Fibroblast of skin of scalp (primary cell): ENCODE results near the gene ELAVL1.
A peak's percentile ranks its signal among the peaks of the same experiment; 100 is the strongest.
"Not testable (repeated sequence)": the region's sequence is repeated elsewhere in the genome, so short reads cannot be mapped to it uniquely, and the experiment has no call there.

Experiments
- DNase-seq: peaks from one replicate; pipeline ENCODE4 v3.0.0-alpha.2; 2013

Gene ELAVL1

DNA sequence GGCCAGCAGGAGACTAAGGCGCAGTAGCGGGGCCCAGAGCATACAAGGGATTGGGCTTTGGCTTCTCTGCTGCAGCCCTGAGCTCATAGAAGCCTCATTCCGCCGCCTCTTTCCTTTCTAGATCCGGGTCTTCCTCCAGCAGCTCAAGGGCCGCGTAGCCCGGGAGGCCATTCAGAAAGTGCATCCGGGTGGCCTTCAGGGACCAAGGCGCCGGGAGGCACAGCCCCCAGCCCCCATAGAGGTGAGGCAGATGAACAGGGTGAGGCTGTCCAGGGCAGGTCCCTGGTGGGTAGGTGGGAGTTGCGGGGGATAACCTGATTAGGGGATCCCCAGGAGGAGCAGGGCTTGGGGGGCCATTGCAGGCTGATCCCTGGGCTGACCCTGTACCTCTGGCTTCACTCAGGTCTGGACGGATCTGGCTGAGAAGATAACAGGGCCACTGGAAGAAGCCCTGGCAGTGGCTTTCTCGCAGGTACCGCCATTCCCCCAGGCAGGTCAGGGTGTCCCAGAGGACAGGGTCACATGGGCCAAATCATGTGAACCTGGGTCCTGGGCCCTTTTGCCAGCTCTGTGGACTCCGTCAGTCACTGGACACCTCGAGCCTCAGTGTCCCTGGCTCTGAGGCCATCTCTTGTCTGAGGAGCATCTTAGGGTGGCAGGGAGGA is 84.0 kb downstream of the ELAVL1 start:
- no peak for DNase-seq

DNA sequence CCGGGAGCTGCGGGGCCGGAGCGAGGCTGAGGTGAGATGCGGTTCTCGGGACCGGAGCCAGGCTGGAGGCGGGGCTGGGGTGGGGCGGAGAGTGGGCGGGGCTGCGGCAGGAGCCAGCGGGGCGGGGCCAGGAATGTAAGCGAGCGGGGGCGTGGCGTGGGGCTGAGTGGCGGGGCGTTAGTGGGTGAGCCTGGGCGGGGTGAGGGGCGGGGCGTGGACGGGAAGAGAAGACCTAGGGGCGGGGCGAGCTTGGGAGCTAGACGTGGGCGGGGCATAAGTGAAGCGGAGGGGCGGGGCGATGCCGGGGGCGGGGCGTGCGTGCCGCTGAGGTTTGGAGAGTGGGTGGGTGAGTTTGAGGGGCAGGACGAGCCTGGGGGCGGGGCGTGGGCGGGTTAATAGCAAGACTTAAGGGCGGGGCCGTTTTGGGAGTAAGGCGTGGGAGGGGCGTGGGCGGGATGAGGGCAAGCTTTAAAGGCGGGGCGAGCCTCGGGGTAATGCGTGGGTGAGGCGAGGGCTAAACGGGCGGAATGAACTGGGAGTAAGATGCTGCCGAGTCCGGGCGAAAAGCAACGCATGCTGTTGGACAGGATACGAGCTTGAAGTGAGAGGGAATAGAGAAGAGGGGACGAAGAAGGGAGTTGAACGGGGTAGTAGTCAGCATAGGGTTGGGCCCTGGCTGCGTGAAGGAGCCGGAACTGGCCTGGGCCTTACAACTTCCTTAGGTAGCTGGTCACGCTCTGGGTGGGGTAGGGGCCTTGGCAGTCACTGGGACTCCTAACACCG is 84.7 kb downstream of the ELAVL1 start:
- peak; percentile 97 for DNase-seq

DNA sequence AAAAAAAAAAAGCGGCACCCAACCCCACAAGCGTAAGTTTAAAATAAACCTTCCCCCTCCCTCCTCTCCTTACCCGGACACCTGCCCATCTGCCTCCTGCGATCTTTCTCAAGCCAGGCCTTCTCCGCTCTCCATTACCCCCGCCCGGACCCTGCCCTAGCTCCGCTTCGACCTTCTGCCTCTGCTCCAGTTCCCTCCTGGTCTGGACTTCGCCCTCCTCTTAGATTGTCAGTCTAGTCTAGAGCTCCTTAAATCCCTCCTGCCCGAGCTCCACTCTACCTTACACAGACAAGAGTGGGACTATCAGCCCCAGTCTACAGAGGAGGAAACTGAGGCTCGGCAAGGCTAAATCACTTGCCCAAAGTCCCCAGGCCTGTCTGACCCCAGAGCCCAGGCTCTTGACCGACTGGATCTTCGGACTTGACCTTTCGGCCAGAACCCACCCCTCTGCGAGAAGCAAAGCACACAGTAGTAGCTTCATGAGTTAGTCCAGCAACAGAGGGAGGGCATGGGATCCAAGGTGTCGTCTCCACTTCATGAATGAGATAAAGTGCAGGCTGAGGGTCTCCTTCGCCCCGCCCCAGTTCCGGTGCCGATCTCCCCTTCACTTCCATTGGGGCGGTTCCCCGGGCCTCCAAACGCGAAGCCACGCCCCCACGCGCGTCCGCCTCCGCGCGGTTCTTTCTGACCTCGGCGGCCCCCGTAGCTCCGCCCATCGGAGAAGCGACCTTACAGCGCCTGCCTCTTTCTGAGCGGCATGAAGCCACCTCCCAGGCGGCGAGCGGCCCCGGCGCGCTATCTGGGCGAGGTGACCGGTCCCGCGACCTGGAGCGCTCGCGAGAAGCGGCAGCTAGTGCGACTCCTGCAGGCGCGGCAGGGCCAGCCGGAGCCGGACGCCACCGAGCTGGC is 85.6 kb downstream of the ELAVL1 start, which contains the start of gene SNAPC2:
SNAPC2 (plus strand) TSS at position 729 of the 909 bp plus-strand sequence; CDS start at position 758, 29 bp downstream.
- DNase-seq, result peak; percentile 96

DNA sequence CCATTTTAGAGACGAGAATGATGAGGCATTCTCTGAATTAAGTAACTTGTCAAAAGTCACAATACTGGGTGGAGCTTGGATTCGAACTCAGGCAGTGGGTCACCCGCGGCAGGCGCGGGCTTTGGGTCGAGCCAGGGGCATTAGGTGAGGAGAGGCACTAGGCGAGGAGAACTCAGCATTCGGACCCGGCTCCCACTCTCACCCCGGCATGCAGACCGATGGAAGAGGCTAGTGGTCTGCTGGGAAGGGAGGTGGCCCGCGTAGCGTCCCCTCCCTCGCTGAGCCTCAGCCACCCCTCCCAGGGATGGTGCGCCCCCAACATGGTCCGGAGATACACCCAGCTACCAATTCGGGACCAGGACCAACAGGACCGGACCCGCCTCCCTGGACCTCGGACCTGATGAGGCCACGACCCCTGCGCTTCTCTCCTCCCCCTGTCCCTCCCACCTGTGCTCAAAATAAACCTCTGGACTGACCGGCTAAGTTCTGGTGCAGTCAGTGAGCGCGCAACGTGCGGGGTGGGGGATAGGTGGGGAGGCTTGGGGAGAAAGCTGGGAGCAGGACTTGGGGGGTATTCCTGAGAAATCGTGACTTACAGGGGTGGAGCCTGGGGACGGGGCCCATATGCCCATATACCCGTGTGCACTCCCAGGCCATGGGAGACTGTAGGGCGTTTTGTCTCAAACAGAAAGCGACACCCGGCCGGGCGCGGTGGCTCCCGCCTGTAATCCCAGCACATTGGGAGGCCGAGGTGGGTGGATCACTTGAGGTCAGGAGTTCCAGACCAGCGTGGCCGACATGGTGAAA is 86.6 kb downstream of the ELAVL1 start:
- no peak for DNase-seq

DNA sequence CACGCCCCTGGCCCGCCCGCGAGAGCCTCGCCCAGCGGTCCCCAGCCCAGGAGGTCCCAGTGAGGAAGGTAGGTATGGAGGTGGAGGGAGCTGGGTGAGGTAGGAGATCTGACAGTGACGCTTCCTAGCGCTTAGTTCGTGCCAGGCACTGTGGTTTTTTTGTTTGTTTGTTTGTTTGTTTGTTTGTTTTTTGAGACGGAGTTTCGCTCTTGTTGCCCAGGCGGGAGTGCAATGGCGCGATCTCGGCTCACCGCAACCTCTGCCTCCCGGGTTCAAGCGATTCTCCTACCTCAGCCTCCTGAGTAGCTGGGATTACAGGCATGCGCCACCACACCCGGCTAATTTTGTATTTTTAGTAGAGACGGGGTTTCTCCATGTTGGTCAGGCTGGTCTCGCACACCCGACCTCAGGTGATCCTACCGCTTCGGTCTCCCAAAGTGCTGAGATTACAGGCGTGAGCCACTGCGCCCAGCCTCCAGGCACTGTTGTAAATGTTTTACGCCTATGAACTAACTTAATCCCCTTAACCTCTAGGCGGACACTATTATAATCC is 87.3 kb downstream of the ELAVL1 start:
- DNase-seq, result not testable (repeated sequence)

DNA sequence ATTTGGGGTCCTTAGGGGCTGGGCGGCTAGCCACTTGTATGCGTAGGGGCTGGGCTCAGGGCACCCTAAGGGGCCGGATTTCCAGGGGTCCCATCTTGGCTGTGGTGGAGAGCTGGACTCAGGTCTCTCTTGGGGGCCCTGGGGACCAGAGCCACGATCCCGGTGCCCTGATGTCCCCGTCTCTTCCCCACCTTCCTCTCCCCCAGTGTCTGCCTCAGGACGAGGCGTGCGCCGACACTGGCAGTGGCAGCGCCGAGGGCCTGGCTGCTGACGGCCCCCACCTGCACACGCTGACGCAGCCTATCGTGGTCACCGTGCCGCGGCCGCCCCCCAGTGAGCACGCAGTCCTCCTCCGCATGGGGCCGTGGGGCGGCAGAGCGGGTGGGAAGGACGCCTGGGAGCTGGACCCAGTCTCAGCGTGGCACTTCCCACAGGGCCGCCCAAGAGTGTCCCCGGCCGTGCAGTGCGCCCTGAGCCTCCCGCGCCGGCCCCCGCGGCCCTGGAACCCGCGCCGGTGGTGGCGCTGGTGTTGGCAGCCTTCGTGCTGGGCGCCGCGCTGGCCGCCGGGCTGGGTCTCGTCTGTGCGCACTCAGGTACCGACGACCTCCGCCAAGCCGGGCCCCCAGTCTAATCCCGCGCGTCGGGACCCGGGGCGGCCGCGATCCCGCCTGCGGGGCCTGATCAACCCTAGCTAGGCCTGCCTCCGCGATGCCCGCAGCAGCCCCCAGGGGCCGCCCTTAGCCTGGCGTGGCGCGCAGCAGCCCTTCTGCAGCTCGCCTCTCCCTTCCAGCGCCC is 88.0 kb downstream of the ELAVL1 start:
- DNase-seq, result peak; percentile 44

DNA sequence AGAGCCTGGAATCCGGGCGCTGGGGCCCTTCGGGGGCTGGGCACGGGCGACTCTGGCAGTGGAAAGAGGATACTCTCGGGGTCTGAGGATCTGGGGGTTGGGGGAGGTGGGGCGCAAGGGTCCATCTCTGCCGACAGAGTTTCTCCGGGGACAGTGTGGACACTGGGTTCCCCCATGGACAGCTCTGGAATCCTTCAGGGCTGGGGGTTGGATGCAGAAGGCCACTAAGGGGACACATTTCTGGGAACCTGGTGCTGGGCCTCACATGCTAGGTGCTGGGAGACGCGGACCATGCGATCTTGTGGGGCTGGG is 88.5 kb downstream of the ELAVL1 start:
- DNase-seq, result no peak

DNA sequence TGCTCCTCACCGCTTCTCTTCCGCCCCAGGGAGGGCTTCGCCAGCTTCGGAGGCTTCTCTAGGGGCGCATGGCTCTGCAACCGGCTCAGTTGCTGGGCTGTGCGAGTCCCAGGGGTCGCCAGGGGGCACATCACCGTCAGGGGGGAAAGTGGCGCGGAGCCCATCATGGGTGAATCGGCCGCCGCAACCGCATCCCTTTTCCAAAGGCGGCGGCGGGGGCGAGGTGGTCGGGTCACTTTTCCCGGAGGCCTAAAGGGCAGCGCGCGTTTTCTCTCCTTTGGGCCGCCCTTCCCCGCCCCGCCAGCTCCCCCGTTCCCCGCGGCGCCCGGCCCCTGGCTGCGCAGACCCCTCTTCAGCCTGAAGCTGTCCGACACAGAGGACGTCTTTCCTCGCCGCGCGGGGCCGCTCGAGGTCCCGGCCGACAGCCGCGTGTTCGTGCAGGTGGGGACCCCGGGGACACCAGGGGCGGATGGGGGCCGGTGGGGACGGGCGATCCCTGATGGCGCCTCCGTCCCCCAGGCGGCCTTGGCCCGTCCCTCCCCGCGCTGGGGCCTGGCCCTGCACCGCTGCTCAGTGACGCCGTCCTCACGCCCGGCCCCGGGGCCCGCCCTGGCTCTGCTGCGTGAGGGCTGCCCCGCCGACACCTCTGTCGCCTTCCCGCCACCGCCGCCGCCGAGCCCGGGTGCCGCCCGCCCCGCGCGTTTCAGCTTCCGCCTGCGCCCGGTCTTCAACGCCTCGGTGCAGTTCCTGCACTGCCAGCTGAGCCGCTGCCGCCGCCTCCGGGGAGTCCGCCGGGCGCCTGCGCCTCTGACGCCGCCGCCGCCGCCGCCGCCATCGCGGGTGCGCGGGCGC is 89.1 kb downstream of the ELAVL1 start:
- DNase-seq, result no peak

DNA sequence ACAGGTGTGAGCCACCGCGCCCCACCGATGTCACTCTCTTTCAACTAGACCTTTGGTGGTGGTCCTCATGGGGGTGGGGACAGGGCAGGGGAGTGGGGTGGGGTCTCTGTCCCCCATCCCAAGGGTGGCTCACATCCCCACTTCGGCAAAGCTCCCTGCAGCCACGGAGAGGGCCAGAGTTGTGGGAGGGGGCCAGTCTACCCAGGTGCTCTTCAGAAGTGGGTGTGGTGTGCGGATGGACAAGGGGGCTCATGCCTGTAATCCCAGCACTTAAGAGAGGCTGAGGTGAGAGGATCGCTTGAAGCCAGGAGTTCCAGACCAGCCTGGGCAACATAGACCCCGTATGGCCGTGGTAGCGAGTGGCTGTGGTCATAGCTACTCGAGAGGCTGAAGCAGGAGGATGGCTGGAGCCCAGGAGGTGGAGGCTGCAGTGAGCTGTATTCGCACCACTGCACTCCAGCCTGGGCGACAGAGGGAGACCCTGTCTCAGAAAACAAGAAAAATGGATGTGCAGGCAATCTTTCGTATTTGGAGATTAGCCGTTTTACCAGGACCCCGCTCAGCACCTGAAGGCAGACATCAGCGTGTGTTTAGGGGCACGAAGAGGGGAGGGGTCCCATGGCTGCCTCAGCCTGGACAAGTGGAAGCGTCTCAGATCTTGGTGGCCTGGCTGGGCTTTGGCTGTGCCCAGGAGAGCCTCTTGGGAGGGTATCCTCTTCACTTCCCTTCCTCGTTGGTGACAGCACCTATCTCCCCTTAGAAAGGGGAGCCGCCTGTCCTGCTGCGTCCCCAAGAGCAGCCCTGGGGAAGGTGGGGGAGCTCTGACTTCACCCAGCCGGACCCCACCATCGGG is 90.0 kb downstream of the ELAVL1 start:
- no peak for DNase-seq

DNA sequence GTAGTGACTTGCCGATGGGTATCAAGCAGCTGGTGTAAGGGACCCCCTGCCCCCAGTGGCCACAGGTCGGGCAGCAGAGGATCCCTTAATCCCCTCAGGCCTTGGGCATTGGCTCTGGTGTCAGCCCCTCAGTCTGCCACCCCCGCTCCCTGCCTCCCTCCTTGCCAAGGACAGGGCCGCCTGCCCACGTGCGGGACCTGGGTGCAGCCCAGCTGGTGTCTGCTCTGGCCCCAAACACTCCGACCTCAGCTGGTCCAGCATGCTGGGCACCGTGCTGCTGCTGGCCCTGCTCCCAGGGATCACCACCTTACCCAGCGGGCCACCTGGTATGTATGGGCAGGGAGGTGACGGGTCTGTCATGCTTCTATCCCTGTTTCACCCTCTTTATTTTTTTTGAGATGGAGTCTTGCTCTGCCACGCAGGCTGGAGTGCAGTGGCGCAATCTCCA is 90.8 kb downstream of the ELAVL1 start, which contains the start of gene TGFBR3L:
TGFBR3L (plus strand) TSS at position 233 of the 448 bp plus-strand sequence.
- DNase-seq, result no peak

DNA sequence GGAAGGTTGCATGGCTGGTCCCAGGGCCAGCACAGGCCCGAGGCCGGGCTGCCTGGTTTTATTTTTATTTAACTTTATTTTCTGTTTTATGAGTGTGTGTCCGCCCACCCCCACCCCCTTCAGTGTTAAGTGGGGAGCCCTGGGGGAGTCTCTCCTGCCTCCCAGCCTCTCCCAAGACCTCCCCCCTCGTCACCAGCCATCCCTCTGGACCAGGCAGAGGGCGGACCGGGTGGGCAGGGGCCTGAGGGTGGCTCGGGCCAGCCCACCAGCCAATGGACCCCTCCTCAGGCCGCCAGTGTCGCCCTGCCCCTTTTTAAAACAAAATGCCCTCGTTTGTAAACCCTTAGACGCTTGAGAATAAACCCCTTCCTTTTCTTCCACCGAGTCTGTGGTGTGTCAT is 91.3 kb downstream of the ELAVL1 start:
- DNase-seq, result no peak

DNA sequence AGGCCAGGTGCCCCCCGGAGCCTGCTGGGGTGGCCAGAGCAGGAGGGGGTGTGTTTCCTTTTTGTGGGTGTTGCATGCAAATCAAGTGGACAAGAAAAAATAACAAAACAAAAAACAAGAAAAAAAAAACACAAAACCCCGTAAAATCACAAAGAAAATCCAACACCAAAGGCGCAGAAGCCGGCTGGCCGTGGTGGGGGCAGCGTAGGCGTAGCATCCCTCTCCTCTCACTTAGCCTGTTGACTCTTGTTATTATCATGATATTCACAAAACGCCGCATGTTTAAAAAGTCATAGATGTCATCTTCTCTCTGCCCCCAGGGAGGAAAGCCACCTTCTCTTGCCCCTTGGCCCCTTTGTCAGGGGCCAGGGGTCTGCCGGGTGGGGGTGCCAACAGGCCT is 91.8 kb downstream of the ELAVL1 start:
- no peak for DNase-seq

DNA sequence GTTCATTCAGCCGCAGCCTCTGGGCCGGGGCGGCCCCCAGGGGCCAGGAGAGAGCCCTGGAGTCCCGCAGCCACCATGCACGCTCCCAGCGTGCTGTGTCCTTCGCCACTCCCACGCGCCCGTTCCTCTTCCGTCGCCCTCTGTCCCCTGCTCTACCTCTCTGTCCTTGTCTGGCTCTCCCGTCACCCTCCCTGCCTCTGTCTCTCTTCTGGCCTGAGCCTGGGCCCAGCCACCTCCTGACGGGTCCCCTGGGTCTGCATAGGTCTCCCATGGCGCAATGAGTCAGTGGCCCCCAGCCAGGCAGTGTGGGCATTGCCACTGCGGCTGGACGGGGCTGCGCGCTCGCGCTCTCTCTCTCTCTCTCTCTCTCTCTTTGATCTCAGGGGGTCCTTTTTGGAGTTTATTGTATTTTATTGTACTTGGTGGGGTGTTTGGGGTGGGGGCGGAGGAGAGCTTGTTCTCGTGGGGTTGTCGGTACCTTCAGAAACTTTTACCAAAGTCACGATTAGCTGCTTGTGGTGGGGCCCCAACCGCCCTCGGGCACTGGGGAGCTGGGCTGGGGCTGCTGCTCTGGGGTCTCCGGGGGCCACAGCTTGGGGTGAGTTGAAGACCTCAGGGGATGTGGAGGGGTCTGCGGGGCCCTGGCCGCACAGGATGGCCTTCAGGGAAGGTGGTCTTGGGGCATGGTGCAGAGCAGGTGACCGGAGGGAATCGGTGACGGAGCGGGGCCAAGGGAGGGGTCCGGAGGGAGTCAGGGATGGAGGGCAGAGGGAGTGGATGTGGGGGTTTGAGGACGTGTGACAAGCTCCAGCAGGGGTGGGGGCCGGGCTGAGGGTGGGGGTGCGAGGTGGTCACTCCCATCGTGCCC is 92.5 kb downstream of the ELAVL1 start:
- no peak for DNase-seq

DNA sequence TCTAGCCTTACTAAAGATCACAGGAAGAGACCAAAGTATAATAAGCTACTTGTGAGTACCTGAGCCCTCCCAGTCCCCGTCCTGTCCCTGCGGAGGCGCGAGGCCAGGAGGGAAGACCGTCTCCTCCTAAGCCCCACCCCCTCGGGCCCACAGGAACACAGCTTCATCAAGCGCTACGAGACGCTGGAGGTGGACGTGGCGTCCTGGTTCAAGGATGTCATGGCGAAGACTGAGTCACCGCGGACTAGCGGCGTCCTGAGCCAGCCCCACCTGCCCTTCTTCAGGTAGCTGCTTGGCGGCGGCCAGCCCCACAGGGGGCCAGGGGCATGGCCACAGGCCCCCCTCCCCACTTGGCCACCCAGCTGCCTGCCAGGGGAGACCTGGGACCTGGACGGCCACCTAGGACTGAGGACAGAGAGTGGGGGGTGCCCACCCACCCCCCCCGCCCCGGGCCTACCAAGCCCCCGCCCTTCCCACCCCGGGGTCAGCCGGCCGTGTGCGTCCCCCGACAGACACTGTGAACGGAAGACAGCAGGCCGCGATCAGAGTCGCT is 93.2 kb downstream of the ELAVL1 start:
- no peak for DNase-seq

DNA sequence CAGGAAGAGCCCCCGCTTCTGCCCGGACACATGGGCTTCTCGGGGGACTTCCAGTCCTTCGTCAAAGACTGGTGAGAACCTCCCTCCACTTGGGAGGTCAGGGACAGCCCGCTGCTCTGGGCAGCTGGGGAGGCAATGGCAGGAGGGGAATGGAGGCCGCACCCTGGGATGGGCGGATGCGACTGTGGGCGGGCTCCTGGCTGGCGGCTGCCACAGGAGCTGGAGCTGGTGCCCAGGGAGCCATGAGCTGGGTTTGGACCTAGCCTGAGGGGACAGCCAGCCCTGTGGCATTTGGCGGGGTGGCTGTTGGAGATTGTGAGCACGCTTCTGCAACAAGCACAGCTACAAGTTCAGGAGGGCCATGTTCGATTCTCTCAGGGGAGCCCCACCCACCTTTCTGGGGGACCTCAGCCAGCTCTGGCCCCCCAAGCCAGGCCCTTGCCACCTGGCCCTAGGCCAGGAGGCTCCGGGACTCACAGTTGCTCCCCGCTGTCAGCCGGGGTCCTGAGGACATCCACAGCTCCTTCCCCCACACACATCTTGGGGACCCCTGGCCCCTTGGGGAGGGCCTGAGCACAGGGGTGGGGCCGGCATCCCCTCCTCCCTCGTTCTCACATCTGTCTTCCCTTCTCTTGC is 93.8 kb downstream of the ELAVL1 start:
- no peak for DNase-seq

DNA sequence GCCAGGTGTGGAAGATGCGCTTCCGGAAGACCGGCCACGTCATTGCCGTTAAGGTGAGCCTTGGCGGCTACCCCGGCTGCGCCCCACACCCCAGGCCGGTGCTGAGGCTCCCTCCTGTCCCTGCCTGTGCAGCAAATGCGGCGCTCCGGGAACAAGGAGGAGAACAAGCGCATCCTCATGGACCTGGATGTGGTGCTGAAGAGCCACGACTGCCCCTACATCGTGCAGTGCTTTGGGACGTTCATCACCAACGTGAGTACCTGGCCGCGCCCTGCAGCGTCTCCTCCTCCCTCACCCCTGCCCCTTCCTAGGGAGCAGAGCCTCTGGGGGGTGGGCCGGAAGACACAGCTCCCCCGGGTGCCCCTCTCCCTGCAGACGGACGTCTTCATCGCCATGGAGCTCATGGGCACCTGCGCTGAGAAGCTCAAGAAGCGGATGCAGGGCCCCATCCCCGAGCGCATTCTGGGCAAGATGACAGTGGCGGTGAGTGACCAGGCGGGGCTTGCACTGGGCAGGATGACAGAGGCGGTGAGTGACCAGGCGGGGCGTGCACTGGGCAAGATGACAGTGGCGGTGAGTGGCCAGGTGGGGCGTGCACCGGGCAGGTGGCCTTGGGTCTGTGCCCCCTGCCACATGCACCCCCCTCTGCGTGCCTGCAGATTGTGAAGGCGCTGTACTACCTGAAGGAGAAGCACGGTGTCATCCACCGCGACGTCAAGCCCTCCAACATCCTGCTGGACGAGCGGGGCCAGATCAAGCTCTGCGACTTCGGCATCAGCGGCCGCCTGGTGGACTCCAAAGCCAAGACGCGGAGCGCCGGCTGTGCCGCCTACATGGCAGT is 94.9 kb downstream of the ELAVL1 start:
- no peak for DNase-seq
